GM10248 (cell line): ENCODE results near the gene RNASEH2A.

Experiments
- CTCF ChIA-PET: fragments of 300-600 bp; sonication (Branson Sonifier 250); formaldehyde crosslinking; extraction: SDS; loops from one replicate; lab custom pipeline; 2021; ENCODE audit warnings: antibody characterized with exemption; lab: Yijun Ruan, JAX
- POLR2A ChIA-PET: fragments of 350-650 bp; sonication (Branson Sonifier 250); formaldehyde crosslinking; extraction: SDS; loops from one replicate; lab custom pipeline; 2020; ENCODE audit warnings: antibody characterized with exemption; lab: Yijun Ruan, JAX
- DNase-seq: peaks from one replicate; pipeline ENCODE4 v3.0.0; 2012; ENCODE audit errors: extremely low spot score
- CTCF ChIP-seq: IDR thresholded peaks from 2 replicates; pipeline ENCODE4 v1.5.1; 2012; ENCODE audit warnings: mild to moderate bottlenecking, low read depth; ENCODE audit errors: extremely low read depth, missing control alignments, control extremely low read depth

Gene RNASEH2A

GRCh38 chr19:12784871-12785430 is 21.4 kb upstream of the RNASEH2A start:
- no peak for DNase-seq
- TF ChIP-seq CTCF, result no peak
- ChIA-PET CTCF (interaction anchor here (0.9 kb wide), 1 partner anchor 11 kb away, joined by 3 read pairs; no protein-coding TSS in a partner anchor), POLR2A (no interaction called here)

GRCh38 chr19:12785431-12786031 is 20.9 kb upstream of the RNASEH2A start:
- no peak for DNase-seq
- TF ChIP-seq CTCF, result no peak
- ChIA-PET POLR2A (no interaction called here), CTCF (interaction anchor here (0.9 to 4.3 kb wide), 2 partner anchors 8 to 10 kb away, joined by 3 to 62 read pairs; no protein-coding TSS in a partner anchor)

GRCh38 chr19:12786141-12786870 is 20.1 kb upstream of the RNASEH2A start:
- no peak for DNase-seq
- TF ChIP-seq CTCF, result no peak
- CTCF ChIA-PET, result interaction anchor here (0.8 to 4.3 kb wide), 3 partner anchors 9 to 99 kb away, joined by 3 to 62 read pairs (median 15); no protein-coding TSS in a partner anchor
- POLR2A ChIA-PET, result no interaction called here

GRCh38 chr19:12786952-12787351 is 19.4 kb upstream of the RNASEH2A start:
- no peak for TF ChIP-seq CTCF
- no peak for DNase-seq
- ChIA-PET POLR2A (no interaction called here), CTCF (interaction anchor here (0.8 to 4.3 kb wide), 5 partner anchors 9 to 98 kb away, joined by 3 to 62 read pairs (median 4); no protein-coding TSS in a partner anchor)

GRCh38 chr19:12787458-12787857 is 18.9 kb upstream of the RNASEH2A start:
- POLR2A ChIA-PET, result no interaction called here
- DNase-seq, result no peak
- TF ChIP-seq CTCF, result no peak
- CTCF ChIA-PET, result interaction anchor here (1.0 to 4.3 kb wide), 5 partner anchors 9 to 61 kb away, joined by 3 to 62 read pairs (median 5); no protein-coding TSS in a partner anchor

GRCh38 chr19:12788042-12788681 is 18.2 kb upstream of the RNASEH2A start:
- DNase-seq, result no peak
- TF ChIP-seq CTCF, result no peak
- ChIA-PET CTCF (interaction anchor here (1.0 to 4.3 kb wide), 7 partner anchors 8 to 60 kb away, joined by 3 to 62 read pairs (median 6); no protein-coding TSS in a partner anchor), POLR2A (interaction anchor here (0.6 to 1.6 kb wide), 3 partner anchors 10 to 17 kb away, joined by 4 to 9 read pairs (median 4); no protein-coding TSS in a partner anchor)
